ENCODE measurements around the gene ADCY7. TPM values are rescaled to one million over a fixed set of nuclear protein-coding genes. Genes with fewer than 3 reads are reported as not detected.

The ADCY7 gene
- total RNA-seq, 1 donor = 26.0 TPM

DNA sequence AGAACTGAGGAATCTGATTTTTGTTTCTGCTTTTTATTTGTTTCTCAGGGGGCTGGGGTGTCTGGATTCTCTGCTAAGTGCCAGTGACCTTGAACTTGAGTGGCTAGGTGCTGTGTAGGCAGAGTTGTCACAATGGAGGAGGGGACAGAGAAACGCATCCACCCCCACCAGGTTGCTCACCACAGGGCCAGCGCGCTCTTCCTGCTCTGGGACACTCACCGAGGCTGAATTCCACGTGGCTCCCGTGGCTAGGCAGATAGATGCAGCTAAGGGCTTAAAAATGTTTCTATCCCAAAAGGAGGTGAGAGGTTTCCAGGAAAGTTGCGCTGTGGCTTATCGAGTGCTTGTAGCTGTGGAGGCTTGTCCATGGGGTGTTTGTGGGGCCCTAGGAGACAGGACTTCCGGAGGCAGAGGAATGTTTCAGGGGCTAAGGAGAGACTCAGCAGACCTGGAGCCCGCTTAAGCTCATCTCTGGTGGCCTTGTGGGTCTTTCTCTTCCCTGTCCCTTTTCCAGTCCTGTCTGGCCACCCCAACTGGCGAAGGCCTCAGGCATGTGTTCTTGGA lies 36.8 kb downstream of the ADCY7 start:
- TF ChIP-seq CTCF (IDR thresholded peaks at IDR 0.05; ENCODE audit: insufficient read depth, low read length) = no peak
- no peak overlapping the region for H3K4me3 ChIP-seq (ENCODE audit: low read depth, low read length)
- no peak for DNase-seq (ENCODE audit: low read depth)

DNA sequence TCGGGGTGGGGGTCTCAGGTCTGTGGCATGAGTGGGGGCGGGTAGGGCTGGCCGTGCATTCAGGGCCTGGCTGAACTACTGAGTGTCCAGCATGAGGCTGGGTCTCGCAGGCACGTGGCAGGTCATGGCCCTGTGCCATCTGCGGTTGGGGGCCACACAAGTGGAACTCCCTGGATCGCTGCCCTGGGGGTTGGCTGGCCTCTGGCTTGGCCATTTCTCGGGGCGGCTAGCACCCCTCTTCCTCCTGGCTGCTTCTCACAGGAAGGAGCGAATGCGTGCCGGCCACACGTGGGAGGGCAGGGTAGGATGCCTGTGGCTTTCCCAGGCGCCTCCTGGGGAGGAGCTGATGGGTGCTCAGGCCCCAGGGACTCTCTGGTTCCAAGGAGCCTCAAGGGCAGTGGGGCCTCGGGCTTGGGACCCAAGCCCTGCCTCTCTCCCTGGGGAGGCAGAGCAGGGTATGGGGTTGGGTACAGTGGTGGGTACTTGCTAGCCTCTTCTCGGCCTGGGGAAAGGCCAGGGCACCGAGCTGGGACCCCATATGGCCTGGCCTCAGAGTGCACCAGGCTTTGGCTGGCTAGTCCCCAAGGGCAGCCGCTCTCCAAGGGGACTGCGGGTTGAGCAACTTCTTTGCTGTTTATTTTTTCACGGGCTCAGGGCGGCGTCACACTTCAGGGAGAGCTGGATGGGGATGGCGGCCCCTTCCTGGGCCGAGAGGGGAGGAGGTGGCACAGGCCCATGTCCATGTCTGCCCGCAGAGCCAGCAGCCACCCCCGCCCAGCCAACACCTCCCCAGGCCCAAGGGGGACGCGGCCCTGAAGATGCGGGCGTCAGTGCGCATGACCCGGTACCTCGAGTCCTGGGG lies 37.5 kb downstream of the ADCY7 start:
- DNase-seq (ENCODE audit: low read depth) = no peak
- no peak for TF ChIP-seq CTCF (IDR thresholded peaks at IDR 0.05; ENCODE audit: insufficient read depth, low read length)
- no peak overlapping the region for H3K4me3 ChIP-seq (ENCODE audit: low read depth, low read length)

- no peak for TF ChIP-seq CTCF (IDR thresholded peaks at IDR 0.05; ENCODE audit: insufficient read depth, low read length)
- no peak for DNase-seq (ENCODE audit: low read depth)
- H3K4me3 ChIP-seq (ENCODE audit: low read depth, low read length) = no peak overlapping the region
Measured at GRCh38 chr16:50304467-50305440, 38.4 kb downstream of the ADCY7 start.

- TF ChIP-seq CTCF (IDR thresholded peaks at IDR 0.05; ENCODE audit: insufficient read depth, low read length) = no peak
- no peak overlapping the region for H3K4me3 ChIP-seq (ENCODE audit: low read depth, low read length)
Measured at GRCh38 chr16:50305441-50306061, 39.2 kb downstream of the ADCY7 start.

GRCh38 chr16:50306287-50306686 lies 39.9 kb downstream of the ADCY7 start:
- no peak overlapping the region for H3K4me3 ChIP-seq (ENCODE audit: low read depth, low read length)
- no peak for DNase-seq (ENCODE audit: low read depth)
- no peak for TF ChIP-seq CTCF (IDR thresholded peaks at IDR 0.05; ENCODE audit: insufficient read depth, low read length)

More at GRCh38 chr16:50305441-50306061, 39.2 kb downstream of the ADCY7 start:
- no peak for DNase-seq (ENCODE audit: low read depth)
